GM23248 (cell line): Measurements from ENCODE around the gene ANAPC1.
"Not testable (repeated sequence)": the region's sequence is repeated elsewhere in the genome, so short reads cannot be mapped to it uniquely, and the experiment has no call there.

Experiments
- EZH2 ChIP-seq: fragments of 200-600 bp; sonication (generic); IDR thresholded peaks from 2 replicates; pipeline ENCODE4 v1.6.1; 2018; ENCODE audit warnings: antibody characterized with exemption, mild to moderate bottlenecking; ENCODE audit not compliant: insufficient read depth, poor library complexity, severe bottlenecking
- EZH2phosphoT487 ChIP-seq: fragments of 200-600 bp; sonication (generic); IDR thresholded peaks from 2 replicates; pipeline ENCODE4 v1.6.1; 2018; ENCODE audit warnings: antibody characterized with exemption, moderate library complexity, mild to moderate bottlenecking, low read depth; ENCODE audit not compliant: insufficient read depth

GRCh38 chr2:111767087-111767486, 116.9 kb downstream of the ANAPC1 start:
- not testable (repeated sequence) for TF ChIP-seq EZH2, EZH2phosphoT487
